GM18505 (cell line): ENCODE results near the gene RASSF1.

Experiments
- ATAC-seq: cut with Tn5 transposase; IDR thresholded peaks from one replicate; pipeline ENCODE4 v1.9.1; 2021; ENCODE audit not compliant: unreplicated experiment
- POLR2A ChIP-seq: IDR thresholded peaks from 4 replicates; pipeline ENCODE4 v1.6.1; 2011; ENCODE audit warnings: borderline replicate concordance; ENCODE audit not compliant: insufficient read depth, insufficient read length; ENCODE audit errors: extremely low read depth

The RASSF1 gene

GRCh38 chr3:50299929-50300680, 40.5 kb downstream of the RASSF1 start:
- ATAC-seq = no peak

GRCh38 chr3:50299638-50299928, 41.1 kb downstream of the RASSF1 start:
- no peak for ATAC-seq
- no peak for TF ChIP-seq POLR2A

More at GRCh38 chr3:50299929-50300680, 40.5 kb downstream of the RASSF1 start:
- TF ChIP-seq POLR2A = no peak

GRCh38 chr3:50298836-50299637, 41.6 kb downstream of the RASSF1 start, which contains the start of the genes HYAL3 and NAA80:
TSS of gene HYAL3 (minus strand) at chr3:50299405. CDS start at chr3:50295602, 3,803 bp downstream.
TSS of gene NAA80 (minus strand) at chr3:50299405. CDS start at chr3:50297463, 1,942 bp downstream.
- TF ChIP-seq POLR2A = peak; percentile 91
- peak; percentile 85 for ATAC-seq

- no peak for TF ChIP-seq POLR2A
- no peak for ATAC-seq
Observed at GRCh38 chr3:50297896-50298725, 42.5 kb downstream of the RASSF1 start.

- no peak for TF ChIP-seq POLR2A
- ATAC-seq = no peak
Observed at GRCh38 chr3:50297384-50297775, 43.3 kb downstream of the RASSF1 start.

- no peak for TF ChIP-seq POLR2A
- no peak for ATAC-seq
Observed at GRCh38 chr3:50296721-50297383, 43.8 kb downstream of the RASSF1 start.

GRCh38 chr3:50295553-50296431, 44.8 kb downstream of the RASSF1 start:
- no peak for ATAC-seq
- no peak for TF ChIP-seq POLR2A

GRCh38 chr3:50294492-50295403, 45.9 kb downstream of the RASSF1 start:
- no peak for ATAC-seq
- TF ChIP-seq POLR2A = no peak

GRCh38 chr3:50294089-50294488, 46.5 kb downstream of the RASSF1 start:
- TF ChIP-seq POLR2A = no peak
- no peak for ATAC-seq

GRCh38 chr3:50293079-50293801, 47.4 kb downstream of the RASSF1 start:
- no peak for ATAC-seq

More at GRCh38 chr3:50293079-50293801, 47.4 kb downstream of the RASSF1 start:
- TF ChIP-seq POLR2A = no peak
